HepG2 (cell line): ENCODE measurements around the gene BBLN. TPM values are rescaled to one million over a fixed set of nuclear protein-coding genes. Genes with fewer than 3 reads are reported as not detected.

Source experiments
- ATF2 ChIP-seq: sonication (generic); formaldehyde crosslinking; IDR thresholded peaks from 2 replicates; pipeline ENCODE4 v1.4.0; 2020; ENCODE audit warnings: missing genetic modification reagents
- DZIP1 ChIP-seq: sonication (generic); formaldehyde crosslinking; IDR thresholded peaks from 2 replicates; pipeline ENCODE4 v1.5.0; 2020; ENCODE audit warnings: mild to moderate bottlenecking, missing genetic modification reagents
- EHMT2 ChIP-seq: fragments of 200-600 bp; sonication (generic); IDR thresholded peaks from 2 replicates; pipeline ENCODE4 v1.7.0; 2017; ENCODE audit warnings: antibody characterized with exemption, low read depth, low read length, borderline replicate concordance
- ELF4 ChIP-seq: sonication (generic); formaldehyde crosslinking; IDR thresholded peaks from 2 replicates; pipeline ENCODE4 v1.5.0; 2020; ENCODE audit warnings: missing genetic modification reagents, mild to moderate bottlenecking, moderate library complexity, borderline replicate concordance
- GABPA ChIP-seq, 2 experiments: IDR thresholded peaks; 2 replicates each; pipeline ENCODE4 v1.6.1; 2011 to 2016; ENCODE audit warnings: low read depth in 2 of 2, low read length in 1 of 2, missing biosample characterization in 1 of 2, missing genetic modification characterization in 1 of 2
- JARID2 ChIP-seq: sonication (generic); formaldehyde crosslinking; IDR thresholded peaks from 2 replicates; pipeline ENCODE4 v1.8.1; 2023; ENCODE audit warnings: missing genetic modification reagents, inconsistent platforms; ENCODE audit not compliant: insufficient replicate concordance
- ONECUT2 ChIP-seq: sonication (generic); formaldehyde crosslinking; IDR thresholded peaks from 2 replicates; pipeline ENCODE4 v1.4.0; 2020; ENCODE audit warnings: missing genetic modification reagents
- PRPF4 ChIP-seq: fragments of 200-400 bp; formaldehyde crosslinking; IDR thresholded peaks from 2 replicates; pipeline ENCODE4 v1.6.1; 2016; ENCODE audit warnings: low read length, low read depth; ENCODE audit not compliant: poor library complexity, severe bottlenecking
- RAD21 ChIP-seq: fragments of 450-650 bp; formaldehyde crosslinking; IDR thresholded peaks from 2 replicates; pipeline ENCODE4 v1.5.0; 2020; ENCODE audit warnings: mild to moderate bottlenecking
- REPIN1 ChIP-seq: sonication (generic); formaldehyde crosslinking; IDR thresholded peaks from 2 replicates; pipeline ENCODE4 v1.8.0; 2022; ENCODE audit warnings: missing genetic modification reagents, low read depth, mild to moderate bottlenecking, borderline replicate concordance
- SMARCE1 ChIP-seq: fragments of 450-650 bp; IDR thresholded peaks from 2 replicates; pipeline ENCODE4 v1.6.1; 2017; ENCODE audit warnings: borderline replicate concordance
- TFE3 ChIP-seq: IDR thresholded peaks from 2 replicates; pipeline ENCODE4 v1.6.1; 2016
- ZBTB1 ChIP-seq: sonication (generic); formaldehyde crosslinking; IDR thresholded peaks from 2 replicates; pipeline ENCODE4 v1.4.0; 2020; ENCODE audit warnings: missing genetic modification reagents, borderline replicate concordance
- ZFP1 ChIP-seq: IDR thresholded peaks from 2 replicates; pipeline ENCODE4 v1.6.1; 2016
- ZKSCAN1 ChIP-seq: fragments of 150-350 bp; IDR thresholded peaks from 2 replicates; pipeline ENCODE4 v1.6.1; 2014; ENCODE audit warnings: low read length
- ZNF451 ChIP-seq: sonication (generic); formaldehyde crosslinking; IDR thresholded peaks from 2 replicates; pipeline ENCODE4 v1.5.0; 2020; ENCODE audit warnings: mild to moderate bottlenecking, missing genetic modification reagents
- ZNF552 ChIP-seq: sonication (generic); formaldehyde crosslinking; IDR thresholded peaks from 2 replicates; pipeline ENCODE4 v1.9.0; 2022; ENCODE audit warnings: missing genetic modification reagents, mild to moderate bottlenecking, borderline replicate concordance
- ZNF598 ChIP-seq: sonication (generic); formaldehyde crosslinking; IDR thresholded peaks from 2 replicates; pipeline ENCODE4 v1.5.1; 2020; ENCODE audit warnings: mild to moderate bottlenecking, missing genetic modification reagents, borderline replicate concordance
- ZNF790 ChIP-seq: sonication (generic); formaldehyde crosslinking; IDR thresholded peaks from 2 replicates; pipeline ENCODE4 v1.8.0; 2022; ENCODE audit warnings: missing genetic modification reagents, mild to moderate bottlenecking, borderline replicate concordance
- ZSCAN12 ChIP-seq: sonication (generic); formaldehyde crosslinking; IDR thresholded peaks from 2 replicates; pipeline ENCODE4 v1.9.0; 2021; ENCODE audit warnings: mild to moderate bottlenecking, missing genetic modification reagents
- polyA plus RNA-seq, 8 experiments: library from polyadenylated mRNA; depleted of rRNA in 3 of 8; stranded (reverse) in 7 of 8; unstranded in 1 of 8; fragments of >200 nt; fragmentation: Illumina TruSeq in 4 of 8; extraction: Trizol in 4 of 8; gene quantifications; 2 replicates each; pipeline versions ENCODE4 v1.2.1 to v1.2.3, GENCODE V29; 2011 to 2016; ENCODE audit warnings: low read depth in 4 of 8, missing spikeins in 1 of 8, mixed read lengths in 1 of 8; ENCODE audit not compliant: insufficient read depth in 1 of 8
- total RNA-seq, 5 experiments: library from RNA; depleted of rRNA; stranded (reverse); fragments of >200 nt; fragmentation: Illumina TruSeq; extraction: Trizol; gene quantifications; 2 replicates each; pipeline ENCODE4 v1.2.3, GENCODE V29; 2016; ENCODE audit warnings: low read depth in 1 of 5
- TF ChIP-seq, protein P1 (sequence below): sonication (generic); formaldehyde crosslinking; IDR thresholded peaks from 2 replicates; pipeline ENCODE4 v1.8.1; 2023; ENCODE audit warnings: mild to moderate bottlenecking, missing genetic modification reagents
- TF ChIP-seq, protein P2 (sequence below): IDR thresholded peaks from 2 replicates; pipeline ENCODE4 v1.6.1; 2012; ENCODE audit warnings: inconsistent platforms
- TF ChIP-seq, protein P3 (sequence below): IDR thresholded peaks from 2 replicates; pipeline ENCODE4 v1.6.1; 2016; ENCODE audit warnings: missing compliant biosample characterization, missing genetic modification reagents, borderline replicate concordance

The BBLN gene
- total and polyA plus RNA-seq, 2 of the 13 experiments (the other 11 are each of a cell fraction or from before 2014, with no cell fraction given), result 27.6 to 33.1 TPM

GRCh38 chr9:128127568-128127989 is 32.5 kb upstream of the BBLN start, which contains the start of gene PTGES2 (continued):
- TF ChIP-seq, protein P1, sequence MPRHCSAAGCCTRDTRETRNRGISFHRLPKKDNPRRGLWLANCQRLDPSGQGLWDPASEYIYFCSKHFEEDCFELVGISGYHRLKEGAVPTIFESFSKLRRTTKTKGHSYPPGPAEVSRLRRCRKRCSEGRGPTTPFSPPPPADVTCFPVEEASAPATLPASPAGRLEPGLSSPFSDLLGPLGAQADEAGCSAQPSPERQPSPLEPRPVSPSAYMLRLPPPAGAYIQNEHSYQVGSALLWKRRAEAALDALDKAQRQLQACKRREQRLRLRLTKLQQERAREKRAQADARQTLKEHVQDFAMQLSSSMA (CRISPR knock-in tag), result no peak
- TF ChIP-seq REPIN1, result no peak
- TF ChIP-seq ONECUT2 (CRISPR knock-in tag), result no peak
- no peak for TF ChIP-seq DZIP1
- TF ChIP-seq, protein P2, sequence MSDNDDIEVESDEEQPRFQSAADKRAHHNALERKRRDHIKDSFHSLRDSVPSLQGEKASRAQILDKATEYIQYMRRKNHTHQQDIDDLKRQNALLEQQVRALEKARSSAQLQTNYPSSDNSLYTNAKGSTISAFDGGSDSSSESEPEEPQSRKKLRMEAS, result no peak; the same call in none of the 2 replicates
- TF ChIP-seq SMARCE1, result no peak
- TF ChIP-seq GABPA (IDR thresholded peaks at IDR 0.05; ENCODE audit: low read depth, low read length), result no peak
- TF ChIP-seq GABPA (CRISPR knock-in tag; IDR thresholded peaks at IDR 0.05; ENCODE audit: low read depth), result no peak
- no peak for TF ChIP-seq JARID2 (CRISPR knock-in tag)
- peak; percentile 51; the same call in 1 of the 2 replicates for TF ChIP-seq ZNF790 (CRISPR knock-in tag)
- TF ChIP-seq ZSCAN12, result no peak
- no peak for TF ChIP-seq ZNF552 (CRISPR knock-in tag)
- TF ChIP-seq ELF4, result no peak
- TF ChIP-seq ZFP1 (CRISPR knock-in tag), result no peak
- TF ChIP-seq, protein P3, sequence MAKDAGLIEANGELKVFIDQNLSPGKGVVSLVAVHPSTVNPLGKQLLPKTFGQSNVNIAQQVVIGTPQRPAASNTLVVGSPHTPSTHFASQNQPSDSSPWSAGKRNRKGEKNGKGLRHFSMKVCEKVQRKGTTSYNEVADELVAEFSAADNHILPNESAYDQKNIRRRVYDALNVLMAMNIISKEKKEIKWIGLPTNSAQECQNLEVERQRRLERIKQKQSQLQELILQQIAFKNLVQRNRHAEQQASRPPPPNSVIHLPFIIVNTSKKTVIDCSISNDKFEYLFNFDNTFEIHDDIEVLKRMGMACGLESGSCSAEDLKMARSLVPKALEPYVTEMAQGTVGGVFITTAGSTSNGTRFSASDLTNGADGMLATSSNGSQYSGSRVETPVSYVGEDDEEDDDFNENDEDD (CRISPR knock-in tag), result peak; percentile 79; the same call in 1 of the 2 replicates
- TF ChIP-seq ATF2 (CRISPR knock-in tag), result no peak
- no peak for TF ChIP-seq TFE3 (CRISPR knock-in tag)
- TF ChIP-seq ZKSCAN1, result no peak
- TF ChIP-seq PRPF4, result no peak
- no peak; the same call in 1 of the 2 replicates for TF ChIP-seq RAD21 (CRISPR knock-in tag)
- TF ChIP-seq ZBTB1 (CRISPR knock-in tag), result no peak
- TF ChIP-seq ZNF451 (CRISPR knock-in tag), result no peak
- TF ChIP-seq EHMT2, result no peak
- 0 out of 2 replicates have a peak, but pooled peaks have one; percentile 7 for TF ChIP-seq ZNF598
